ENCODE measurements around the gene SV2A.

Gene SV2A

DNA sequence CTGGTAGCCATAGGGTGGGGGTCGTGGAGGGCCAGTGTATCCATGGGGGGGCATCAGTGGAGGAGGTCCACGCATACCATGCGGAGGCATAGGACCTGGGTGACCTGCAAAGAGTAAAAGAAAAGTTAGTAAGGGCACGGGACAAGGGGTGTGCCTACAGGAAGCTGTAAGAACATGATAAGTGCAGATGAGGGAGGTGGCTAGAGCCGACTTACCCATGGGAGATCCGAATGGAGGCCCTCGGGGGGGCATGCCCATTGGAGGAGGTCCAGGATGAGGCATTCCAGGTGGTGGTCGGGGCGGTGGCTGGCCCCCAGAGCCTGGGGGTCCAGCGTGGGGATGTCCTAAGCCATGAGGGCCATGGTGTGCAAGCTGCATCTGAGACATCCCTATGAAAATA is 6.0 kb upstream of the SV2A start:
- Histone ChIP-seq H2AK5ac (ENCODE audit: low read length, severe bottlenecking) (no peak overlapping the region), H3K9ac (ENCODE audit: low read length) (no peak overlapping the region), H2BK12ac (ENCODE audit: low read length in 2 of 2) (no peak overlapping the region), H3K36me3 (ENCODE audit: control insufficient read depth in 1 of 2, insufficient read depth in 2 of 2, low read depth in 1 of 2, low read length in 2 of 2) (peaks cover 24 to 56% of the 10 kb centered on the region in 2 experiments), H3K4ac (ENCODE audit: low read depth in 1 of 2, low read length in 2 of 2) (no peak overlapping the region), H3K14ac (ENCODE audit: low read length in 2 of 2) (no peak overlapping the region), H3K4me1 (ENCODE audit: control insufficient read depth, insufficient read depth, low read depth, low read length) (peaks cover 9% of the 10 kb centered on the region), H2BK5ac (ENCODE audit: low read depth, low read length, poor library complexity, severe bottlenecking) (no peak overlapping the region), H2BK120ac (ENCODE audit: low read depth, low read length) (no peak overlapping the region), H3K23ac (ENCODE audit: low read length in 2 of 2) (no peak overlapping the region), H3K18ac (ENCODE audit: low read depth in 1 of 2, low read length in 2 of 2) (no peak overlapping the region), H3K79me1 (replicated peaks; ENCODE audit: low read length, poor library complexity, severe bottlenecking) (peaks cover 17% of the 10 kb centered on the region), H2BK15ac (ENCODE audit: low read depth, poor library complexity, severe bottlenecking) (no peak overlapping the region), H3K9me3 (ENCODE audit: control insufficient read depth, low read length) (no peaks in the 10 kb centered on the region), H4K91ac (ENCODE audit: low read length) (no peak overlapping the region), H3K4me2 (ENCODE audit: low read length, poor library complexity, severe bottlenecking) (no peak overlapping the region), H3K27ac (ENCODE audit: low read length, poor library complexity, severe bottlenecking) (no peak overlapping the region), H3K27me3 (ENCODE audit: control insufficient read depth in 1 of 2, insufficient read depth in 1 of 2, low read length in 2 of 2) (no peaks in the 10 kb centered on the region), H3K4me3 (ENCODE audit: insufficient read depth in 1 of 2, low read depth in 1 of 2, low read length in 2 of 2) (no peak overlapping the region), H4K8ac (ENCODE audit: low read length) (no peak overlapping the region), H2AFZ (ENCODE audit: low read depth, low read length) (no peak overlapping the region)
- no peak for DNase-seq
- over 99% methylated on average over 10 of the region's 10 CpGs for WGBS

DNA sequence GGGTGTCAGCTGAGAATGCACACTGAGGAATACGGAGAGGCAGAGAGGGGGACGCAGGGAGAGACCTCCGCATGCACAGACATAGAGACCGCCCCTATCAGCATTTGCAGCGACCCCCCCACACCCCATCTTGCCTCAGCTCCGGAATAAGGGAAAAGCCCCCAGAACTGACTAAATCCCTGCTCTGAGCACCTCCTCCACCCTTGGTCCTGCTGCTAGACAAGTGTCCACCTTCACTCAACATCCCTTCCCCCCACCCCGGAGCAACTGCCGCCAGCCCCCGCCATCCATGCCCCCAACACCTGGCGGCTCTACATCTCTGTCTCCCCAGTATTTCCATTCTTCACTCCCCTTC is 769 bp downstream of the SV2A start:
- peak overlapping the region; percentile 72 to 85 for H3K4me3 ChIP-seq (ENCODE audit: insufficient read depth in 1 of 2, low read depth in 1 of 2, low read length in 2 of 2)
- H4K91ac ChIP-seq (ENCODE audit: low read length) = peak overlapping the region; percentile 22
- 9% methylated on average over 10 of the region's 10 CpGs for WGBS

DNA sequence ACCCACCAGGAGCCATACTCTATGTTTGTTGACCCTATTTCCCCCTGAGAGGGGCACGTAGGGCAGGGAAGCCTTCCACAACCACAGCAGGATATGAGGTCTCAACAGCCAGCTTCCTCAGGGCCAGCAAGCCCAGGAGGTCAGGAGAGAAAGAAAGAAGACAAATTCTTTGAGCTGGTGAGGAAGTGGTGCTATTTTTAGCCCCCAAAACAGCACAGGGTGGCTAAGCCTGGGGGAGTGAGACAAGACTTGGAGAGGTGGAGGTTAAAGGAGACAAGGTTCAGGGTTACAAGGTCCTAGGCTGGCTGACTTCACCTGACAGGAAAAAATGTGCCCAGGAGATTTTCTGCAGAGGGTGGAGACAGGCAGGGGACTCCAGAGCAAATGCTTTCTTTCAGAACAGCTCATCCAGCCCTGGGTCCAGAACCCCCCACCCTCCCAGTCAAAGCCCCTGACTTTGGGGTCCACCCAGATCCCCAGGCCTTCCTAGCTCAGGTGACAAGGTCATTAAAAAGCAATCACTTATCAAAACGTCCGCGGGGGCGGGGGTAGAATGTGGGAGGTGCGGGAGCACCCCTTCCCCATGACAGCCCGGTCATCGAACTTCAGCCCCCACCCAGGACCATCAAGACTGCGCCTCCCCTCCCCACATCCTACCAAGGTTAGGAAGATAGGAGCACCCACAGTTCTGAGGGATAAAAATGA is 1.3 kb downstream of the SV2A start:
- DNase-seq = no peak
- Histone ChIP-seq H3K27me3 (ENCODE audit: control insufficient read depth in 1 of 2, insufficient read depth in 1 of 2, low read length in 2 of 2) (no peaks in the 10 kb centered on the region), H4K8ac (ENCODE audit: low read length) (peak overlapping the region; percentile 56), H3K79me1 (replicated peaks; ENCODE audit: low read length, poor library complexity, severe bottlenecking) (peaks cover 12% of the 10 kb centered on the region), H3K9me3 (ENCODE audit: control insufficient read depth, low read length) (no peaks in the 10 kb centered on the region), H2AK5ac (ENCODE audit: low read length, severe bottlenecking) (no peak overlapping the region), H3K23ac (ENCODE audit: low read length in 2 of 2) (peak overlapping the region; percentile 7 to 60), H3K36me3 (ENCODE audit: control insufficient read depth in 1 of 2, insufficient read depth in 2 of 2, low read depth in 1 of 2, low read length in 2 of 2) (peaks cover 5 to 17% of the 10 kb centered on the region in 2 experiments), H4K91ac (ENCODE audit: low read length) (peak overlapping the region; percentile 22), H3K9ac (ENCODE audit: low read length) (no peak overlapping the region), H2BK15ac (ENCODE audit: low read depth, poor library complexity, severe bottlenecking) (no peak overlapping the region), H3K4me1 (ENCODE audit: control insufficient read depth, insufficient read depth, low read depth, low read length) (peaks cover 18% of the 10 kb centered on the region), H3K4ac (ENCODE audit: low read depth in 1 of 2, low read length in 2 of 2) (no peak overlapping the region), H3K18ac (ENCODE audit: low read depth in 1 of 2, low read length in 2 of 2) (peak overlapping the region in 1 of 2 experiments; percentile 14), H2BK12ac (ENCODE audit: low read length in 2 of 2) (no peak overlapping the region), H2BK5ac (ENCODE audit: low read depth, low read length, poor library complexity, severe bottlenecking) (no peak overlapping the region), H3K27ac (ENCODE audit: low read length, poor library complexity, severe bottlenecking) (no peak overlapping the region), H3K4me3 (ENCODE audit: insufficient read depth in 1 of 2, low read depth in 1 of 2, low read length in 2 of 2) (peak overlapping the region; percentile 72 to 85), H2AFZ (ENCODE audit: low read depth, low read length) (no peak overlapping the region), H3K14ac (ENCODE audit: low read length in 2 of 2) (peak overlapping the region in 1 of 2 experiments; percentile 92), H3K4me2 (ENCODE audit: low read length, poor library complexity, severe bottlenecking) (peak overlapping the region; percentile 96), H2BK120ac (ENCODE audit: low read depth, low read length) (peak overlapping the region; percentile 39)
- 44% methylated on average over 6 of the region's 9 CpGs for whole genome bisulfite sequencing

More for the DNA sequence above, 769 bp downstream of the SV2A start:
- no peak overlapping the region for H4K8ac ChIP-seq (ENCODE audit: low read length)
- peaks cover 6 to 12% of the 10 kb centered on the region in 2 experiments for H3K36me3 ChIP-seq (ENCODE audit: control insufficient read depth in 1 of 2, insufficient read depth in 2 of 2, low read depth in 1 of 2, low read length in 2 of 2)
- DNase-seq = no peak
- no peak overlapping the region for H3K27ac ChIP-seq (ENCODE audit: low read length, poor library complexity, severe bottlenecking)
- H2AK5ac ChIP-seq (ENCODE audit: low read length, severe bottlenecking) = no peak overlapping the region
- H3K4me1 ChIP-seq (ENCODE audit: control insufficient read depth, insufficient read depth, low read depth, low read length) = peaks cover 18% of the 10 kb centered on the region
- no peaks in the 10 kb centered on the region for H3K27me3 ChIP-seq (ENCODE audit: control insufficient read depth in 1 of 2, insufficient read depth in 1 of 2, low read length in 2 of 2)
- peak overlapping the region in 1 of 2 experiments; percentile 14 for H3K18ac ChIP-seq (ENCODE audit: low read depth in 1 of 2, low read length in 2 of 2)
- peak overlapping the region; percentile 7 to 60 for H3K23ac ChIP-seq (ENCODE audit: low read length in 2 of 2)
- no peak overlapping the region for H2BK15ac ChIP-seq (ENCODE audit: low read depth, poor library complexity, severe bottlenecking)
- no peak overlapping the region for H2BK120ac ChIP-seq (ENCODE audit: low read depth, low read length)
- H3K9me3 ChIP-seq (ENCODE audit: control insufficient read depth, low read length) = no peaks in the 10 kb centered on the region
- no peak overlapping the region for H2BK5ac ChIP-seq (ENCODE audit: low read depth, low read length, poor library complexity, severe bottlenecking)
- H2AFZ ChIP-seq (ENCODE audit: low read depth, low read length) = no peak overlapping the region
- peak overlapping the region in 1 of 2 experiments; percentile 92 for H3K14ac ChIP-seq (ENCODE audit: low read length in 2 of 2)
- H3K4me2 ChIP-seq (ENCODE audit: low read length, poor library complexity, severe bottlenecking) = peak overlapping the region; percentile 96
- no peak overlapping the region for H2BK12ac ChIP-seq (ENCODE audit: low read length in 2 of 2)
- H3K9ac ChIP-seq (ENCODE audit: low read length) = no peak overlapping the region
- H3K79me1 ChIP-seq (replicated peaks; ENCODE audit: low read length, poor library complexity, severe bottlenecking) = peaks cover 12% of the 10 kb centered on the region
- no peak overlapping the region for H3K4ac ChIP-seq (ENCODE audit: low read depth in 1 of 2, low read length in 2 of 2)

DNA sequence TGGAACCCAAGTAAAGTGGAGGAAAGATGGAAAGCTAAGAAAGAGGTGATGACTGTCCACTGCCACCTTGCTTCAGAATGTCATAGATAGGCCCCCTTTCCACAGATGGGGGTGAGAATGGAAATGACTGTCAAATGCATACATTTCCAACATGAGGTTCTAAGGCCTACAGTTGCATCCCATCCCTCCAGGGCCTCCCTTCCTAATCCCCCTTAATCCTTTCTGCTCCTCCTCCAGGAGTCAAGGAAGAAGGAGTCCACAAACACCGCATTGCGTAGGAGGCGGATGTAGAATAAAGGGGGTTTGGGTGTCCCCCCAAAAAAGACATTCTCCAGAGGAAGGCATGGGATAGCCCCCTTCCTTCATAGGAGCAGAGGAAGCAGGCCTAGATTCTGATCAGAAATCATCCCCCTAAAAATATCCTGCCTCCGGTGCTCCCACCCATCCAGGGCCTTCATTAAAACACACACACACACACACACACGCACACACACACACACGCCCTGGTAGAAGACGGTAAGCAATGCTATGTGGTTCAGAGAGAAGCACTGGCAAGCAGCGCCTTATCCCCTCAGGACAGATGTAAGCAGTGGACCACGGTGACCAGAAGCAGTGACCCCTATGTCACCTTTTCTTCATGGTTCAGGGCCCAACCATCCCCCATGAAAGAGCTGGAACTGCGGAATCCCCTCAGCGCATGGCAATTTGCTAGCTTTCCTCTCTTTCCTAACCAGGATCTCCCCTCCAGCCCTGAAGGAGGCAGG is 2.0 kb downstream of the SV2A start:
- DNase-seq = no peak
- H3K36me3 ChIP-seq (ENCODE audit: control insufficient read depth in 1 of 2, insufficient read depth in 2 of 2, low read depth in 1 of 2, low read length in 2 of 2) = peaks cover 5 to 19% of the 10 kb centered on the region in 2 experiments
- H2AFZ ChIP-seq (ENCODE audit: low read depth, low read length) = no peak overlapping the region
- H2BK5ac ChIP-seq (ENCODE audit: low read depth, low read length, poor library complexity, severe bottlenecking) = no peak overlapping the region
- 80% methylated on average over 8 of the region's 11 CpGs for WGBS
- H2BK120ac ChIP-seq (ENCODE audit: low read depth, low read length) = no peak overlapping the region
- H3K14ac ChIP-seq (ENCODE audit: low read length in 2 of 2) = no peak overlapping the region
- H4K8ac ChIP-seq (ENCODE audit: low read length) = peak overlapping the region; percentile 56
- no peak overlapping the region for H3K4ac ChIP-seq (ENCODE audit: low read depth in 1 of 2, low read length in 2 of 2)
- peaks cover 18% of the 10 kb centered on the region for H3K4me1 ChIP-seq (ENCODE audit: control insufficient read depth, insufficient read depth, low read depth, low read length)
- no peak overlapping the region for H2BK12ac ChIP-seq (ENCODE audit: low read length in 2 of 2)
- no peak overlapping the region for H3K27ac ChIP-seq (ENCODE audit: low read length, poor library complexity, severe bottlenecking)
- no peak overlapping the region for H3K9ac ChIP-seq (ENCODE audit: low read length)
- H2AK5ac ChIP-seq (ENCODE audit: low read length, severe bottlenecking) = no peak overlapping the region
- H3K4me2 ChIP-seq (ENCODE audit: low read length, poor library complexity, severe bottlenecking) = no peak overlapping the region
- no peaks in the 10 kb centered on the region for H3K9me3 ChIP-seq (ENCODE audit: control insufficient read depth, low read length)
- peak overlapping the region in 1 of 2 experiments; percentile 85 for H3K4me3 ChIP-seq (ENCODE audit: insufficient read depth in 1 of 2, low read depth in 1 of 2, low read length in 2 of 2)
- H4K91ac ChIP-seq (ENCODE audit: low read length) = no peak overlapping the region
- peak overlapping the region in 1 of 2 experiments; percentile 16 for H3K18ac ChIP-seq (ENCODE audit: low read depth in 1 of 2, low read length in 2 of 2)
- H3K27me3 ChIP-seq (ENCODE audit: control insufficient read depth in 1 of 2, insufficient read depth in 1 of 2, low read length in 2 of 2) = no peaks in the 10 kb centered on the region
- H2BK15ac ChIP-seq (ENCODE audit: low read depth, poor library complexity, severe bottlenecking) = peak overlapping the region; percentile 8
- H3K23ac ChIP-seq (ENCODE audit: low read length in 2 of 2) = no peak overlapping the region
- peaks cover 12% of the 10 kb centered on the region for H3K79me1 ChIP-seq (replicated peaks; ENCODE audit: low read length, poor library complexity, severe bottlenecking)
